ENCODE data around the gene ARSI.
"Not testable (repeated sequence)": the region's sequence is repeated elsewhere in the genome, so short reads cannot be mapped to it uniquely, and the experiment has no call there.

Gene ARSI

GRCh38 chr5:150263375-150263775, 39.3 kb downstream of the ARSI start:
- DNase-seq = no peak

- DNase-seq = no peak
These were observed 40.2 kb downstream of the ARSI start for GRCh38 chr5:150262502-150262901.

GRCh38 chr5:150261231-150261630, 41.5 kb downstream of the ARSI start:
- no peak for DNase-seq

- DNase-seq = no peak
These were observed 44.6 kb downstream of the ARSI start for GRCh38 chr5:150258130-150258529.

- DNase-seq = no peak
These were observed 45.3 kb downstream of the ARSI start for GRCh38 chr5:150257424-150257823.

GRCh38 chr5:150256410-150257064, 46.2 kb downstream of the ARSI start:
- no peak for DNase-seq

- no peak for DNase-seq
These were observed 46.9 kb downstream of the ARSI start for GRCh38 chr5:150255659-150256409.

GRCh38 chr5:150254774-150255173, 47.9 kb downstream of the ARSI start:
- no peak for DNase-seq

GRCh38 chr5:150254363-150254762, 48.3 kb downstream of the ARSI start:
- no peak for DNase-seq

GRCh38 chr5:150253416-150254208, 49.1 kb downstream of the ARSI start:
- DNase-seq = no peak

- no peak for DNase-seq
These were observed 50.2 kb downstream of the ARSI start for GRCh38 chr5:150252489-150252888.

- no peak for DNase-seq
These were observed 51.2 kb downstream of the ARSI start for GRCh38 chr5:150251504-150251903.

- no peak for DNase-seq
These were observed 53.0 kb downstream of the ARSI start for GRCh38 chr5:150249744-150250143.

GRCh38 chr5:150248946-150249345, 53.8 kb downstream of the ARSI start:
- DNase-seq = no peak

- not testable (repeated sequence) for DNase-seq
These were observed 54.2 kb downstream of the ARSI start for GRCh38 chr5:150248493-150248892.

- DNase-seq = no peak
These were observed 55.0 kb downstream of the ARSI start for GRCh38 chr5:150247726-150248125.

- no peak for DNase-seq
These were observed 55.9 kb downstream of the ARSI start for GRCh38 chr5:150246835-150247234.

- no peak for DNase-seq
These were observed 56.3 kb downstream of the ARSI start for GRCh38 chr5:150246429-150246828.

All from KG1 (cell line).